ENCODE data around the gene MRAP. TPM values are rescaled to one million over a fixed set of nuclear protein-coding genes. Genes with fewer than 3 reads are reported as not detected.

The MRAP gene
- total and polyA plus RNA-seq, 2 donors (not counting 1 experiment from before 2014, with no cell fraction given): not detected

- no peak overlapping the region for H3K4me3 Mint-ChIP-seq
- H4K20me1 ChIP-seq (ENCODE audit: control insufficient read depth, insufficient read depth, low read length, poor library complexity, severe bottlenecking): no peaks in the 10 kb centered on the region
- peaks cover 14 to 74% of the 10 kb centered on the region in 2 experiments for H3K36me3 ChIP-seq (replicated peaks in 1 of 2; ENCODE audit: control extremely low read depth in 1 of 2, control insufficient read depth in 1 of 2, extremely low read depth in 1 of 2, insufficient read depth in 2 of 2, low read length in 1 of 2)
- no peak for TF ChIP-seq EZH2 (IDR thresholded peaks at IDR 0.05; ENCODE audit: borderline replicate concordance, insufficient read depth, low read depth, low read length, poor library complexity, severe bottlenecking)
- TF ChIP-seq, protein P1, sequence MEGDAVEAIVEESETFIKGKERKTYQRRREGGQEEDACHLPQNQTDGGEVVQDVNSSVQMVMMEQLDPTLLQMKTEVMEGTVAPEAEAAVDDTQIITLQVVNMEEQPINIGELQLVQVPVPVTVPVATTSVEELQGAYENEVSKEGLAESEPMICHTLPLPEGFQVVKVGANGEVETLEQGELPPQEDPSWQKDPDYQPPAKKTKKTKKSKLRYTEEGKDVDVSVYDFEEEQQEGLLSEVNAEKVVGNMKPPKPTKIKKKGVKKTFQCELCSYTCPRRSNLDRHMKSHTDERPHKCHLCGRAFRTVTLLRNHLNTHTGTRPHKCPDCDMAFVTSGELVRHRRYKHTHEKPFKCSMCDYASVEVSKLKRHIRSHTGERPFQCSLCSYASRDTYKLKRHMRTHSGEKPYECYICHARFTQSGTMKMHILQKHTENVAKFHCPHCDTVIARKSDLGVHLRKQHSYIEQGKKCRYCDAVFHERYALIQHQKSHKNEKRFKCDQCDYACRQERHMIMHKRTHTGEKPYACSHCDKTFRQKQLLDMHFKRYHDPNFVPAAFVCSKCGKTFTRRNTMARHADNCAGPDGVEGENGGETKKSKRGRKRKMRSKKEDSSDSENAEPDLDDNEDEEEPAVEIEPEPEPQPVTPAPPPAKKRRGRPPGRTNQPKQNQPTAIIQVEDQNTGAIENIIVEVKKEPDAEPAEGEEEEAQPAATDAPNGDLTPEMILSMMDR (IDR thresholded peaks at IDR 0.05): no peak
- CTCF ChIA-PET: interaction anchor here (0.5 kb wide), 1 partner anchor 39 kb away, joined by 3 read pairs; no protein-coding TSS in a partner anchor
- whole genome bisulfite sequencing (ENCODE audit: insufficient coverage): 93% methylated on average over 19 of the region's 27 CpGs
- H3K9me3 Mint-ChIP-seq (ENCODE audit: insufficient read depth): no peaks in the 10 kb centered on the region
- H3K4me1 Mint-ChIP-seq: peaks cover 4% of the 10 kb centered on the region
- intact Hi-C loops (cut with micrococcal nuclease): no loop called here
- POLR2A ChIA-PET: no interaction called here
- H3K27me3 ChIP-seq (replicated peaks in 1 of 4; ENCODE audit: control extremely low read depth in 1 of 4, control insufficient read depth in 3 of 4, insufficient read depth in 4 of 4, low read length in 3 of 4): no peaks in the 10 kb centered on the region
- H3K79me2 ChIP-seq (ENCODE audit: control insufficient read depth, insufficient read depth, low read length): no peaks in the 10 kb centered on the region
- H3K27ac Mint-ChIP-seq: no peak overlapping the region
- no peak overlapping the region for H3K9ac ChIP-seq (ENCODE audit: low read length)
- H3K4me3 ChIP-seq (ENCODE audit: control extremely low read depth in 1 of 5, extremely low read depth in 1 of 5, insufficient read depth in 1 of 5, low read depth in 2 of 5, low read length in 4 of 5): no peak overlapping the region
- DNase-seq (no peak), ATAC-seq (ENCODE audit: low read depth) (no peak)
- H3K27ac ChIP-seq (ENCODE audit: low read length in 2 of 2): no peak overlapping the region
- no peaks in the 10 kb centered on the region for H3K4me1 ChIP-seq (ENCODE audit: control insufficient read depth in 2 of 2, insufficient read depth in 2 of 2, low read length in 2 of 2)
- H3K27me3 Mint-ChIP-seq: no peaks in the 10 kb centered on the region
- no peak overlapping the region for H3K4me2 ChIP-seq (replicated peaks; ENCODE audit: low read depth, low read length, poor library complexity, severe bottlenecking)
- peaks cover 0 to 4% (median 4%) of the 10 kb centered on the region in 3 donors for H3K9me3 ChIP-seq (ENCODE audit: control extremely low read depth in 1 of 3, control insufficient read depth in 2 of 3, insufficient read depth in 1 of 3, low read length in 2 of 3)
- H2AFZ ChIP-seq (ENCODE audit: insufficient read depth, low read depth, low read length, poor library complexity, severe bottlenecking): no peak overlapping the region
These were observed 37.2 kb downstream of the MRAP start for GRCh38 chr21:32335601-32336575.

DNA sequence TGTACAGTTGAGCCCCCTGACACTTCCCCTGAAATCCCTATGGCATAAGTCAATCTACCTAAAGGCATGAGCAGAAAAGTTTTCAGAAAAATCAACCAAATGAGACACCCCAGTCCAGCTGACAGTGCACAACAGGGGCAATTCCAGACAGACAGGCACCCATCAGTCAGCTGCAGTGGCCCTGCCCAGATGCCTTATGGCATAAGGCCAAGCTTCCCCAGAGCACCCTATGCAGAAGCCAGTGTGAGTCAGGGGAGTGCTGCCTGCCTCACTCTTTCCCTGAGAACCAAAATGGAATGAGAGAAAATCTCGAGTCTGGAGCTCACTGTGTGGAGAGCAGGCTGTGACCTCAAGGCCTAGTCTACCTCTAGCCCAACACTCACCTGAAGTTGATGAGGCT lies 38.1 kb downstream of the MRAP start:
- DNase-seq: no peak
- Histone ChIP-seq H3K27ac (ENCODE audit: low read length in 2 of 2) (no peak overlapping the region), H4K20me1 (ENCODE audit: control insufficient read depth, insufficient read depth, low read length, poor library complexity, severe bottlenecking) (no peaks in the 10 kb centered on the region), H3K36me3 (replicated peaks in 1 of 2; ENCODE audit: control extremely low read depth in 1 of 2, control insufficient read depth in 1 of 2, extremely low read depth in 1 of 2, insufficient read depth in 2 of 2, low read length in 1 of 2) (peaks cover 13 to 66% of the 10 kb centered on the region in 2 experiments), H3K27me3 (replicated peaks in 1 of 4; ENCODE audit: control extremely low read depth in 1 of 4, control insufficient read depth in 3 of 4, insufficient read depth in 4 of 4, low read length in 3 of 4) (no peaks in the 10 kb centered on the region), H3K9me3 (ENCODE audit: control extremely low read depth in 1 of 3, control insufficient read depth in 2 of 3, insufficient read depth in 1 of 3, low read length in 2 of 3) (peaks cover 0 to 4% (median 2%) of the 10 kb centered on the region in 3 donors), H3K79me2 (ENCODE audit: control insufficient read depth, insufficient read depth, low read length) (no peaks in the 10 kb centered on the region), H3K4me2 (replicated peaks; ENCODE audit: low read depth, low read length, poor library complexity, severe bottlenecking) (no peak overlapping the region), H3K4me1 (ENCODE audit: control insufficient read depth in 2 of 2, insufficient read depth in 2 of 2, low read length in 2 of 2) (no peaks in the 10 kb centered on the region), H3K4me3 (ENCODE audit: control extremely low read depth in 1 of 5, extremely low read depth in 1 of 5, insufficient read depth in 1 of 5, low read depth in 2 of 5, low read length in 4 of 5) (no peak overlapping the region), H2AFZ (ENCODE audit: insufficient read depth, low read depth, low read length, poor library complexity, severe bottlenecking) (no peak overlapping the region), H3K9ac (ENCODE audit: low read length) (no peak overlapping the region)
- POLR2A ChIA-PET: no interaction called here
- 91% methylated on average over 1 of the region's 1 CpG for WGBS (ENCODE audit: insufficient coverage)
- peaks cover 4% of the 10 kb centered on the region for H3K4me1 Mint-ChIP-seq
- intact Hi-C loops (cut with micrococcal nuclease): no loop called here
- ATAC-seq (ENCODE audit: low read depth): no peak
- no peak overlapping the region for H3K27ac Mint-ChIP-seq
- CTCF ChIA-PET: no interaction called here
- H3K4me3 Mint-ChIP-seq: no peak overlapping the region
- H3K9me3 Mint-ChIP-seq (ENCODE audit: insufficient read depth): no peaks in the 10 kb centered on the region
- no peaks in the 10 kb centered on the region for H3K27me3 Mint-ChIP-seq
- TF ChIP-seq, protein P1 (IDR thresholded peaks at IDR 0.05): no peak
- no peak for TF ChIP-seq EZH2 (IDR thresholded peaks at IDR 0.05; ENCODE audit: borderline replicate concordance, insufficient read depth, low read depth, low read length, poor library complexity, severe bottlenecking)

All from B cell (primary cell).